ENCODE measurements around the gene SLC16A10. TPM values are rescaled to one million over a fixed set of nuclear protein-coding genes. Genes with fewer than 3 reads are reported as not detected.

Gene SLC16A10
- total and polyA plus RNA-seq, 2 experiments from 2014 or later = 12.1 to 30.9 TPM

DNA sequence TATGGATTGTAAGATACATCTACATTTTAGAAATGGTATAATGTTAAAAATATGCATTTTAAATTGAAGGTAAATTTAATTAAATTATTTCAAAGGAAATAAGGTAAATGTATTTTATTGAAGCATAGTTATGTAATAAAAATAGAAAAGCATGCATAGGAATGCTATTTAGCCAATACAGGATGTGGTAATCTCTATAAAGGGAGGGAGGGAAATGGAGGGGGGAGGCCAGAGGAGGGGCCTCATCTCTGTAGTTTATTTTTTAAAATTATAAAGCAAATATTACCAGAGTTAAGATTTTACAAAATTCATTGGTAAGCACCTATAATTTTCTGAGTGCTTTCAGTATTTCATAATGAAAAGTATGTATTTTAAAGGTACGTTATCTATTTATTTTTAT lies 27.2 kb downstream of the SLC16A10 start:
- Histone ChIP-seq H3K4me1 (ENCODE audit: insufficient read depth) (peaks cover 8% of the 10 kb centered on the region), H3K9me2 (ENCODE audit: insufficient read depth) (no peaks in the 10 kb centered on the region), H2AFZ (no peak overlapping the region), H3K4me3 (no peak overlapping the region), H3F3A (replicated peaks; ENCODE audit: low read depth) (no peaks in the 10 kb centered on the region), H3K4me2 (no peak overlapping the region), H4K20me1 (replicated peaks; ENCODE audit: insufficient read depth) (no peaks in the 10 kb centered on the region), H3K27ac (ENCODE audit: low read depth) (no peak overlapping the region), H3K79me2 (replicated peaks; ENCODE audit: insufficient read depth) (peaks cover 32% of the 10 kb centered on the region; the same call in 1 of the 2 replicates), H3K27me3 (ENCODE audit: insufficient read depth) (no peaks in the 10 kb centered on the region), H3K36me3 (ENCODE audit: insufficient read depth) (no peaks in the 10 kb centered on the region)
- H3K27ac Mint-ChIP-seq = no peak overlapping the region
- TF ChIP-seq CREB1 (CRISPR knock-in tag; IDR thresholded peaks at IDR 0.05; ENCODE audit: low read depth) (no peak), NANOG (IDR thresholded peaks at IDR 0.05; ENCODE audit: borderline replicate concordance) (no peak), ZNF331 (CRISPR knock-in tag; IDR thresholded peaks at IDR 0.05; ENCODE audit: low read depth) (no peak), STAT1 (IDR thresholded peaks at IDR 0.05; ENCODE audit: unreplicated experiment) (no peak), POLR2AphosphoS5 (IDR thresholded peaks at IDR 0.05; ENCODE audit: low read depth) (no peak), JUNB (IDR thresholded peaks at IDR 0.05; ENCODE audit: unreplicated experiment) (no peak)
- TF ChIP-seq, protein P1, sequence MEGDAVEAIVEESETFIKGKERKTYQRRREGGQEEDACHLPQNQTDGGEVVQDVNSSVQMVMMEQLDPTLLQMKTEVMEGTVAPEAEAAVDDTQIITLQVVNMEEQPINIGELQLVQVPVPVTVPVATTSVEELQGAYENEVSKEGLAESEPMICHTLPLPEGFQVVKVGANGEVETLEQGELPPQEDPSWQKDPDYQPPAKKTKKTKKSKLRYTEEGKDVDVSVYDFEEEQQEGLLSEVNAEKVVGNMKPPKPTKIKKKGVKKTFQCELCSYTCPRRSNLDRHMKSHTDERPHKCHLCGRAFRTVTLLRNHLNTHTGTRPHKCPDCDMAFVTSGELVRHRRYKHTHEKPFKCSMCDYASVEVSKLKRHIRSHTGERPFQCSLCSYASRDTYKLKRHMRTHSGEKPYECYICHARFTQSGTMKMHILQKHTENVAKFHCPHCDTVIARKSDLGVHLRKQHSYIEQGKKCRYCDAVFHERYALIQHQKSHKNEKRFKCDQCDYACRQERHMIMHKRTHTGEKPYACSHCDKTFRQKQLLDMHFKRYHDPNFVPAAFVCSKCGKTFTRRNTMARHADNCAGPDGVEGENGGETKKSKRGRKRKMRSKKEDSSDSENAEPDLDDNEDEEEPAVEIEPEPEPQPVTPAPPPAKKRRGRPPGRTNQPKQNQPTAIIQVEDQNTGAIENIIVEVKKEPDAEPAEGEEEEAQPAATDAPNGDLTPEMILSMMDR (conservative IDR thresholded peaks at IDR 0.05; ENCODE audit: low read depth in 2 of 2) = no peak
- TF ChIP-seq, protein P2, sequence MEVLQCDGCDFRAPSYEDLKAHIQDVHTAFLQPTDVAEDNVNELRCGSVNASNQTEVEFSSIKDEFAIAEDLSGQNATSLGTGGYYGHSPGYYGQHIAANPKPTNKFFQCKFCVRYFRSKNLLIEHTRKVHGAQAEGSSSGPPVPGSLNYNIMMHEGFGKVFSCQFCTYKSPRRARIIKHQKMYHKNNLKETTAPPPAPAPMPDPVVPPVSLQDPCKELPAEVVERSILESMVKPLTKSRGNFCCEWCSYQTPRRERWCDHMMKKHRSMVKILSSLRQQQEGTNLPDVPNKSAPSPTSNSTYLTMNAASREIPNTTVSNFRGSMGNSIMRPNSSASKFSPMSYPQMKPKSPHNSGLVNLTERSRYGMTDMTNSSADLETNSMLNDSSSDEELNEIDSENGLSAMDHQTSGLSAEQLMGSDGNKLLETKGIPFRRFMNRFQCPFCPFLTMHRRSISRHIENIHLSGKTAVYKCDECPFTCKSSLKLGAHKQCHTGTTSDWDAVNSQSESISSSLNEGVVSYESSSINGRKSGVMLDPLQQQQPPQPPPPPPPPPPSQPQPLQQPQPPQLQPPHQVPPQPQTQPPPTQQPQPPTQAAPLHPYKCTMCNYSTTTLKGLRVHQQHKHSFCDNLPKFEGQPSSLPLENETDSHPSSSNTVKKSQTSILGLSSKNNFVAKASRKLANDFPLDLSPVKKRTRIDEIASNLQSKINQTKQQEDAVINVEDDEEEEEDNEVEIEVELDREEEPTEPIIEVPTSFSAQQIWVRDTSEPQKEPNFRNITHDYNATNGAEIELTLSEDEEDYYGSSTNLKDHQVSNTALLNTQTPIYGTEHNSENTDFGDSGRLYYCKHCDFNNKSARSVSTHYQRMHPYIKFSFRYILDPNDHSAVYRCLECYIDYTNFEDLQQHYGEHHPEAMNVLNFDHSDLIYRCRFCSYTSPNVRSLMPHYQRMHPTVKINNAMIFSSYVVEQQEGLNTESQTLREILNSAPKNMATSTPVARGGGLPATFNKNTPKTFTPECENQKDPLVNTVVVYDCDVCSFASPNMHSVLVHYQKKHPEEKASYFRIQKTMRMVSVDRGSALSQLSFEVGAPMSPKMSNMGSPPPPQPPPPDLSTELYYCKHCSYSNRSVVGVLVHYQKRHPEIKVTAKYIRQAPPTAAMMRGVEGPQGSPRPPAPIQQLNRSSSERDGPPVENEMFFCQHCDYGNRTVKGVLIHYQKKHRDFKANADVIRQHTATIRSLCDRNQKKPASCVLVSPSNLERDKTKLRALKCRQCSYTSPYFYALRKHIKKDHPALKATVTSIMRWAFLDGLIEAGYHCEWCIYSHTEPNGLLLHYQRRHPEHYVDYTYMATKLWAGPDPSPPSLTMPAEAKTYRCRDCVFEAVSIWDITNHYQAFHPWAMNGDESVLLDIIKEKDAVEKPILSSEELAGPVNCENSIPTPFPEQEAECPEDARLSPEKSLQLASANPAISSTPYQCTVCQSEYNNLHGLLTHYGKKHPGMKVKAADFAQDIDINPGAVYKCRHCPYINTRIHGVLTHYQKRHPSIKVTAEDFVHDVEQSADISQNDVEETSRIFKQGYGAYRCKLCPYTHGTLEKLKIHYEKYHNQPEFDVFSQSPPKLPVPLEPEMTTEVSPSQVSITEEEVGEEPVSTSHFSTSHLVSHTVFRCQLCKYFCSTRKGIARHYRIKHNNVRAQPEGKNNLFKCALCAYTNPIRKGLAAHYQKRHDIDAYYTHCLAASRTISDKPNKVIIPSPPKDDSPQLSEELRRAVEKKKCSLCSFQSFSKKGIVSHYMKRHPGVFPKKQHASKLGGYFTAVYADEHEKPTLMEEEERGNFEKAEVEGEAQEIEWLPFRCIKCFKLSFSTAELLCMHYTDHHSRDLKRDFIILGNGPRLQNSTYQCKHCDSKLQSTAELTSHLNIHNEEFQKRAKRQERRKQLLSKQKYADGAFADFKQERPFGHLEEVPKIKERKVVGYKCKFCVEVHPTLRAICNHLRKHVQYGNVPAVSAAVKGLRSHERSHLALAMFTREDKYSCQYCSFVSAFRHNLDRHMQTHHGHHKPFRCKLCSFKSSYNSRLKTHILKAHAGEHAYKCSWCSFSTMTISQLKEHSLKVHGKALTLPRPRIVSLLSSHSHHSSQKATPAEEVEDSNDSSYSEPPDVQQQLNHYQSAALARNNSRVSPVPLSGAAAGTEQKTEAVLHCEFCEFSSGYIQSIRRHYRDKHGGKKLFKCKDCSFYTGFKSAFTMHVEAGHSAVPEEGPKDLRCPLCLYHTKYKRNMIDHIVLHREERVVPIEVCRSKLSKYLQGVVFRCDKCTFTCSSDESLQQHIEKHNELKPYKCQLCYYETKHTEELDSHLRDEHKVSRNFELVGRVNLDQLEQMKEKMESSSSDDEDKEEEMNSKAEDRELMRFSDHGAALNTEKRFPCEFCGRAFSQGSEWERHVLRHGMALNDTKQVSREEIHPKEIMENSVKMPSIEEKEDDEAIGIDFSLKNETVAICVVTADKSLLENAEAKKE (CRISPR knock-in tag; IDR thresholded peaks at IDR 0.05) = no peak
- TF ChIP-seq, protein P3, sequence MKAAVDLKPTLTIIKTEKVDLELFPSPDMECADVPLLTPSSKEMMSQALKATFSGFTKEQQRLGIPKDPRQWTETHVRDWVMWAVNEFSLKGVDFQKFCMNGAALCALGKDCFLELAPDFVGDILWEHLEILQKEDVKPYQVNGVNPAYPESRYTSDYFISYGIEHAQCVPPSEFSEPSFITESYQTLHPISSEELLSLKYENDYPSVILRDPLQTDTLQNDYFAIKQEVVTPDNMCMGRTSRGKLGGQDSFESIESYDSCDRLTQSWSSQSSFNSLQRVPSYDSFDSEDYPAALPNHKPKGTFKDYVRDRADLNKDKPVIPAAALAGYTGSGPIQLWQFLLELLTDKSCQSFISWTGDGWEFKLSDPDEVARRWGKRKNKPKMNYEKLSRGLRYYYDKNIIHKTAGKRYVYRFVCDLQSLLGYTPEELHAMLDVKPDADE (IDR thresholded peaks at IDR 0.05) = no peak
- H3K4me3 Mint-ChIP-seq = no peak overlapping the region
- H3K4me1 Mint-ChIP-seq = peaks cover 17% of the 10 kb centered on the region
- ATAC-seq (no peak), DNase-seq (ENCODE audit: low spot score) (no peak)
- H3K36me3 Mint-ChIP-seq (ENCODE audit: low read depth) = 0 out of 3 replicates have a peak, but pooled peaks cover 3% of the 10 kb centered on the region
- H3K9me3 Mint-ChIP-seq = no peaks in the 10 kb centered on the region; the same call in 2 of the 3 replicates
- H3K27me3 Mint-ChIP-seq (ENCODE audit: insufficient read depth, low read depth, poor library complexity) = no peaks in the 10 kb centered on the region

All from GM23338 (cell line).